Neuron (in vitro differentiated cells): ENCODE results near the gene DNMT3A.

Source experiments
- H2AFZ ChIP-seq: one replicate; pipeline ENCODE4 v1.6.1; 2013; ENCODE audit warnings: low read depth, mild to moderate bottlenecking, inconsistent platforms, low read length, moderate library complexity
- H3K27me3 ChIP-seq: one replicate; pipeline ENCODE4 v1.6.1; 2013; ENCODE audit warnings: low read length; ENCODE audit not compliant: insufficient read depth
- H3K36me3 ChIP-seq: one replicate; pipeline ENCODE4 v1.6.1; 2013; ENCODE audit warnings: low read length; ENCODE audit not compliant: insufficient read depth
- H3K4me1 ChIP-seq: one replicate; pipeline ENCODE4 v1.6.1; 2013; ENCODE audit warnings: low read length; ENCODE audit not compliant: insufficient read depth
- H3K4me3 ChIP-seq: 2 replicates; pipeline ENCODE4 v1.5.1; 2013; ENCODE audit warnings: mild to moderate bottlenecking, low read length, moderate library complexity
- H3K9me3 ChIP-seq: one replicate; pipeline ENCODE4 v1.6.1; 2013; ENCODE audit warnings: low read length

Gene DNMT3A

GRCh38 chr2:25201794-25202193 is 139.9 kb downstream of the DNMT3A start:
- Histone ChIP-seq H3K4me3 (no peak overlapping the region), H3K4me1 (peaks cover 4% of the 10 kb centered on the region), H3K27me3 (peaks cover 10% of the 10 kb centered on the region), H3K9me3 (peaks cover under 1% of the 10 kb centered on the region), H3K36me3 (no peaks in the 10 kb centered on the region), H2AFZ (no peak overlapping the region)

GRCh38 chr2:25201265-25201664 is 140.5 kb downstream of the DNMT3A start:
- no peaks in the 10 kb centered on the region for H3K9me3 ChIP-seq
- no peaks in the 10 kb centered on the region for H3K36me3 ChIP-seq

GRCh38 chr2:25198576-25198975 is 143.1 kb downstream of the DNMT3A start:
- H3K27me3 ChIP-seq, result peaks cover 17% of the 10 kb centered on the region
- peaks cover 8% of the 10 kb centered on the region for H3K4me1 ChIP-seq
- H3K4me3 ChIP-seq, result no peak overlapping the region
- H3K36me3 ChIP-seq, result no peaks in the 10 kb centered on the region
- no peaks in the 10 kb centered on the region for H3K9me3 ChIP-seq
- H2AFZ ChIP-seq, result no peak overlapping the region

More at GRCh38 chr2:25201265-25201664, 140.5 kb downstream of the DNMT3A start:
- Histone ChIP-seq H3K4me3 (no peak overlapping the region), H3K27me3 (peaks cover 10% of the 10 kb centered on the region), H2AFZ (no peak overlapping the region), H3K4me1 (peaks cover 4% of the 10 kb centered on the region)

- Histone ChIP-seq H3K27me3 (peaks cover 17% of the 10 kb centered on the region), H3K36me3 (no peaks in the 10 kb centered on the region), H3K4me1 (peaks cover 8% of the 10 kb centered on the region), H3K4me3 (no peak overlapping the region), H2AFZ (no peak overlapping the region), H3K9me3 (no peaks in the 10 kb centered on the region)
These were observed 143.6 kb downstream of the DNMT3A start for GRCh38 chr2:25198209-25198525.

GRCh38 chr2:25197336-25198208 is 144.2 kb downstream of the DNMT3A start:
- H3K4me3 ChIP-seq, result no peak overlapping the region
- H3K9me3 ChIP-seq, result no peaks in the 10 kb centered on the region
- H2AFZ ChIP-seq, result no peak overlapping the region
- peaks cover 10% of the 10 kb centered on the region for H3K4me1 ChIP-seq
- peaks cover 17% of the 10 kb centered on the region for H3K27me3 ChIP-seq
- no peaks in the 10 kb centered on the region for H3K36me3 ChIP-seq

GRCh38 chr2:25194576-25195122 is 147.1 kb downstream of the DNMT3A start:
- no peak overlapping the region for H3K4me3 ChIP-seq
- H3K27me3 ChIP-seq, result peaks cover 20% of the 10 kb centered on the region
- no peaks in the 10 kb centered on the region for H3K9me3 ChIP-seq
- no peaks in the 10 kb centered on the region for H3K36me3 ChIP-seq
- peaks cover 18% of the 10 kb centered on the region for H3K4me1 ChIP-seq
- H2AFZ ChIP-seq, result no peak overlapping the region

- H3K4me1 ChIP-seq, result peaks cover 14% of the 10 kb centered on the region
- H2AFZ ChIP-seq, result no peak overlapping the region
- peaks cover 9% of the 10 kb centered on the region for H3K27me3 ChIP-seq
These were observed 151.2 kb downstream of the DNMT3A start for GRCh38 chr2:25190536-25190935.

GRCh38 chr2:25188405-25188804 is 153.3 kb downstream of the DNMT3A start:
- H3K4me1 ChIP-seq, result peaks cover 10% of the 10 kb centered on the region
- H3K9me3 ChIP-seq, result no peaks in the 10 kb centered on the region
- H3K36me3 ChIP-seq, result no peaks in the 10 kb centered on the region
- no peak overlapping the region for H2AFZ ChIP-seq
- H3K4me3 ChIP-seq, result no peak overlapping the region
- H3K27me3 ChIP-seq, result peaks cover 4% of the 10 kb centered on the region

More at GRCh38 chr2:25190536-25190935, 151.2 kb downstream of the DNMT3A start:
- H3K9me3 ChIP-seq, result no peaks in the 10 kb centered on the region
- H3K4me3 ChIP-seq, result no peak overlapping the region
- H3K36me3 ChIP-seq, result no peaks in the 10 kb centered on the region

GRCh38 chr2:25187729-25188350 is 153.9 kb downstream of the DNMT3A start:
- H3K36me3 ChIP-seq, result no peaks in the 10 kb centered on the region
- no peaks in the 10 kb centered on the region for H3K9me3 ChIP-seq
- H3K4me3 ChIP-seq, result no peak overlapping the region
- H3K4me1 ChIP-seq, result peaks cover 10% of the 10 kb centered on the region
- H3K27me3 ChIP-seq, result peaks cover 4% of the 10 kb centered on the region
- H2AFZ ChIP-seq, result no peak overlapping the region

GRCh38 chr2:25184254-25184653 is 157.5 kb downstream of the DNMT3A start:
- Histone ChIP-seq H3K36me3 (no peaks in the 10 kb centered on the region), H2AFZ (no peak overlapping the region), H3K4me3 (no peak overlapping the region), H3K27me3 (no peaks in the 10 kb centered on the region), H3K4me1 (no peaks in the 10 kb centered on the region), H3K9me3 (no peaks in the 10 kb centered on the region)

GRCh38 chr2:25178976-25179375 is 162.7 kb downstream of the DNMT3A start:
- Histone ChIP-seq H3K9me3 (no peaks in the 10 kb centered on the region), H3K36me3 (no peaks in the 10 kb centered on the region), H3K4me1 (peaks cover 25% of the 10 kb centered on the region), H2AFZ (no peak overlapping the region), H3K27me3 (peaks cover 3% of the 10 kb centered on the region), H3K4me3 (no peak overlapping the region)
